Esophagus muscularis mucosa (tissue), 3 donors: Measurements from ENCODE around the gene TMEM59.

Experiments
- POLR2A ChIP-seq: fragments of 450-650 bp; IDR thresholded peaks from one replicate; pipeline ENCODE4 v1.6.1; 2017; ENCODE audit warnings: antibody characterized with exemption, moderate library complexity, mild to moderate bottlenecking, low read depth
- POLR2AphosphoS5 ChIP-seq, 2 donors: sonication (generic); formaldehyde crosslinking; IDR thresholded peaks; one replicate each; pipeline ENCODE4 v1.6.1; 2017; ENCODE audit warnings: antibody characterized with exemption in 2 of 2
- TF ChIP-seq, protein P1 (sequence below), 3 experiments: fragments of 200-600 bp in 2 of 3; fragments of 450-650 bp in 1 of 3; sonication (generic) in 2 of 3; IDR thresholded peaks; one replicate each; pipeline ENCODE4 v1.5.1; 2017 to 2019; ENCODE audit warnings: antibody characterized with exemption in 3 of 3, mild to moderate bottlenecking in 2 of 3, moderate library complexity in 1 of 3

DNA sequence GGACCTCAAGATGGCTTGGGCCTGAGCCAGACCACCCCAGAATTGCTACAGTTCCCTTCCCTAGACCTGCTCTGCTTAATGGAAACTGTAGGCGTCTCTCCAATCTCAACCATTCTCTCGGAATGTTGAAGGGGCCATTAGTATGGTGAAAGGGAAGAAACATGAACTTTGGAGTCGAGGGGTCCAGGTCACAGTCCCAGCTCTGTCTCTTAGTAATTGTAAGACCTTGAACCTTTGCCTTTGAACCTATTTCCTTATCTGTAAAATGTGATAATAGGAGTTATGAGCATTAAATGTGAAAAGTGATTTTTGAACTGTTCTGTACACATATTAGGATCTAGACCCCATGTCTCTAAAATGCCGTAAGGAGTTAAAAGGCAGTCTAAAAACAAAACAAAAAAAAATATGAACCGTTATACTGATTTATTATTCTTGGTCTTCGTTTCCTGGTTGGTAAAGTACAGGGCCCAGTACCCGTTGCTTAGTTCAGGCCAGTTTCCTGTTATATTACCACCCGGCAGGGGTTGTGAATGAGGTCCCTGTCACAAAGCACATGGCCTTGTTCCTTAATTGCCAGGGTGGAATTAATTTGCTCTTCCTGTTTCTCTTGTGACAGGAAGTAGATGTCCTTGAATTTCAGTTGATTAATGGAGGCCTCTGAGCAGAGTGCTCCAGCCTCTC is 42.7 kb upstream of the TMEM59 start:
- TF ChIP-seq, protein P1, sequence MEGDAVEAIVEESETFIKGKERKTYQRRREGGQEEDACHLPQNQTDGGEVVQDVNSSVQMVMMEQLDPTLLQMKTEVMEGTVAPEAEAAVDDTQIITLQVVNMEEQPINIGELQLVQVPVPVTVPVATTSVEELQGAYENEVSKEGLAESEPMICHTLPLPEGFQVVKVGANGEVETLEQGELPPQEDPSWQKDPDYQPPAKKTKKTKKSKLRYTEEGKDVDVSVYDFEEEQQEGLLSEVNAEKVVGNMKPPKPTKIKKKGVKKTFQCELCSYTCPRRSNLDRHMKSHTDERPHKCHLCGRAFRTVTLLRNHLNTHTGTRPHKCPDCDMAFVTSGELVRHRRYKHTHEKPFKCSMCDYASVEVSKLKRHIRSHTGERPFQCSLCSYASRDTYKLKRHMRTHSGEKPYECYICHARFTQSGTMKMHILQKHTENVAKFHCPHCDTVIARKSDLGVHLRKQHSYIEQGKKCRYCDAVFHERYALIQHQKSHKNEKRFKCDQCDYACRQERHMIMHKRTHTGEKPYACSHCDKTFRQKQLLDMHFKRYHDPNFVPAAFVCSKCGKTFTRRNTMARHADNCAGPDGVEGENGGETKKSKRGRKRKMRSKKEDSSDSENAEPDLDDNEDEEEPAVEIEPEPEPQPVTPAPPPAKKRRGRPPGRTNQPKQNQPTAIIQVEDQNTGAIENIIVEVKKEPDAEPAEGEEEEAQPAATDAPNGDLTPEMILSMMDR (IDR thresholded peaks at IDR 0.05) = no peak
- TF ChIP-seq POLR2A (no peak), POLR2AphosphoS5 (IDR thresholded peaks at IDR 0.05) (peak in 1 of 2 donors; percentile 29)
